ENCODE results near the gene BLCAP.
"Not testable (repeated sequence)": the region's sequence is repeated elsewhere in the genome, so short reads cannot be mapped to it uniquely, and the experiment has no call there.

Gene BLCAP

GRCh38 chr20:37527638-37528445, at the start of gene BLCAP:
BLCAP (minus strand) TSS chr20:37527876; CDS start chr20:37519174, 8,702 bp downstream.
- DNase-seq (ENCODE audit: low read depth in 1 of 2, low spot score in 1 of 2): peak; percentile 82 to 88

GRCh38 chr20:37577436-37577835, 49.8 kb upstream of the BLCAP start:
- DNase-seq (ENCODE audit: low read depth in 1 of 2, low spot score in 1 of 2): not testable (repeated sequence)

- no peak for DNase-seq (ENCODE audit: low read depth in 1 of 2, low spot score in 1 of 2)
These were observed 49.2 kb upstream of the BLCAP start for GRCh38 chr20:37576911-37577310.

- no peak for DNase-seq (ENCODE audit: low read depth in 1 of 2, low spot score in 1 of 2)
These were observed 48.2 kb upstream of the BLCAP start for GRCh38 chr20:37575884-37576283.

- no peak for DNase-seq (ENCODE audit: low read depth in 1 of 2, low spot score in 1 of 2)
These were observed 46.7 kb upstream of the BLCAP start for GRCh38 chr20:37574199-37574890.

GRCh38 chr20:37573626-37574198, 46.0 kb upstream of the BLCAP start:
- DNase-seq (ENCODE audit: low read depth in 1 of 2, low spot score in 1 of 2): no peak

GRCh38 chr20:37571033-37571432, 43.4 kb upstream of the BLCAP start:
- no peak for DNase-seq (ENCODE audit: low read depth in 1 of 2, low spot score in 1 of 2)

- DNase-seq (ENCODE audit: low read depth in 1 of 2, low spot score in 1 of 2): no peak
These were observed 42.7 kb upstream of the BLCAP start for GRCh38 chr20:37570419-37570818.

GRCh38 chr20:37567671-37568588, 40.3 kb upstream of the BLCAP start:
- no peak for DNase-seq (ENCODE audit: low read depth in 1 of 2, low spot score in 1 of 2)

- no peak for DNase-seq (ENCODE audit: low read depth in 1 of 2, low spot score in 1 of 2)
These were observed 39.6 kb upstream of the BLCAP start for GRCh38 chr20:37567331-37567665.

- DNase-seq (ENCODE audit: low read depth in 1 of 2, low spot score in 1 of 2): no peak
These were observed 39.1 kb upstream of the BLCAP start for GRCh38 chr20:37566590-37567330.

- no peak for DNase-seq (ENCODE audit: low read depth in 1 of 2, low spot score in 1 of 2)
These were observed 37.6 kb upstream of the BLCAP start for GRCh38 chr20:37565134-37565811.

GRCh38 chr20:37564388-37565133, 36.9 kb upstream of the BLCAP start:
- DNase-seq (ENCODE audit: low read depth in 1 of 2, low spot score in 1 of 2): peak; percentile 9 to 33

GRCh38 chr20:37564016-37564387, 36.3 kb upstream of the BLCAP start:
- no peak for DNase-seq (ENCODE audit: low read depth in 1 of 2, low spot score in 1 of 2)

- no peak for DNase-seq (ENCODE audit: low read depth in 1 of 2, low spot score in 1 of 2)
These were observed 35.2 kb upstream of the BLCAP start for GRCh38 chr20:37562695-37563480.

- no peak for DNase-seq (ENCODE audit: low read depth in 1 of 2, low spot score in 1 of 2)
These were observed 33.0 kb upstream of the BLCAP start for GRCh38 chr20:37560629-37561028.

GRCh38 chr20:37559312-37560027, 31.8 kb upstream of the BLCAP start:
- no peak for DNase-seq (ENCODE audit: low read depth in 1 of 2, low spot score in 1 of 2)

- no peak for DNase-seq (ENCODE audit: low read depth in 1 of 2, low spot score in 1 of 2)
These were observed 31.1 kb upstream of the BLCAP start for GRCh38 chr20:37558779-37559178.
